GM23338 (cell line): ENCODE results near the gene KRT81. TPM values are rescaled to one million over a fixed set of nuclear protein-coding genes. Genes with fewer than 3 reads are reported as not detected.

Experiments
- ATAC-seq: fragments of 200-7000 bp; cut with Tn5 transposase; 3 replicates; pipeline ENCODE4 v1.9.1; 2020
- DNase-seq: peaks from one replicate; pipeline ENCODE4 v3.0.0-alpha.2; 2015; ENCODE audit warnings: low spot score
- H2AFZ ChIP-seq: fragments of 200-600 bp; sonication (generic); 2 replicates; pipeline ENCODE4 v1.8.0; 2016; ENCODE audit warnings: antibody characterized with exemption, mild to moderate bottlenecking, moderate library complexity
- H3F3A ChIP-seq: fragments of 200-600 bp; sonication (generic); replicated peaks from 2 replicates; pipeline ENCODE4 v1.8.0; 2017; ENCODE audit warnings: antibody characterized with exemption, mixed run types, low read depth
- H3K27ac ChIP-seq: fragments of 200-600 bp; sonication (generic); 2 replicates; pipeline ENCODE4 v1.6.1; 2016; ENCODE audit warnings: low read depth
- H3K27me3 ChIP-seq: fragments of 200-600 bp; sonication (generic); 2 replicates; pipeline ENCODE4 v1.8.0; 2016; ENCODE audit warnings: mild to moderate bottlenecking, mixed run types, moderate library complexity; ENCODE audit not compliant: insufficient read depth
- H3K36me3 ChIP-seq: fragments of 200-600 bp; sonication (generic); 2 replicates; pipeline ENCODE4 v1.8.0; 2016; ENCODE audit warnings: mild to moderate bottlenecking; ENCODE audit not compliant: insufficient read depth
- H3K4me1 ChIP-seq: fragments of 200-600 bp; sonication (generic); 2 replicates; pipeline ENCODE4 v1.8.0; 2016; ENCODE audit warnings: mild to moderate bottlenecking, moderate library complexity; ENCODE audit not compliant: insufficient read depth
- H3K4me2 ChIP-seq: fragments of 200-600 bp; sonication (generic); 2 replicates; pipeline ENCODE4 v1.7.1; 2017; ENCODE audit warnings: mixed run types
- H3K4me3 ChIP-seq: fragments of 200-600 bp; sonication (generic); 2 replicates; pipeline ENCODE4 v1.6.1; 2016; ENCODE audit warnings: mixed run types
- H3K79me2 ChIP-seq: fragments of 200-600 bp; sonication (generic); replicated peaks from 2 replicates; pipeline ENCODE4 v1.8.0; 2017; ENCODE audit warnings: mild to moderate bottlenecking; ENCODE audit not compliant: insufficient read depth
- H3K9me2 ChIP-seq: fragments of 200-600 bp; sonication (generic); 2 replicates; pipeline ENCODE4 v1.8.0; 2017; ENCODE audit not compliant: insufficient read depth
- H4K20me1 ChIP-seq: fragments of 200-600 bp; sonication (generic); replicated peaks from 2 replicates; pipeline ENCODE4 v1.8.0; 2017; ENCODE audit warnings: mild to moderate bottlenecking; ENCODE audit not compliant: insufficient read depth
- H3K27ac Mint-ChIP-seq: 2 replicates; pipeline ENCODE4 v1.8.0; 2020; ENCODE audit warnings: inconsistent platforms, mild to moderate bottlenecking, moderate library complexity, mixed read lengths
- H3K27me3 Mint-ChIP-seq: 3 replicates; pipeline ENCODE4 v1.8.0; 2022; ENCODE audit warnings: low read depth, mild to moderate bottlenecking, moderate library complexity, mixed read lengths, inconsistent platforms; ENCODE audit not compliant: insufficient read depth, poor library complexity
- H3K36me3 Mint-ChIP-seq: 3 replicates; pipeline ENCODE4 v1.8.0; 2021; ENCODE audit warnings: low read depth, mild to moderate bottlenecking, inconsistent platforms, moderate library complexity, mixed read lengths
- H3K4me1 Mint-ChIP-seq: 3 replicates; pipeline ENCODE4 v1.8.0; 2020; ENCODE audit warnings: mild to moderate bottlenecking, inconsistent platforms, mixed read lengths
- H3K4me3 Mint-ChIP-seq: 3 replicates; pipeline ENCODE4 v1.8.0; 2021; ENCODE audit warnings: moderate library complexity, mild to moderate bottlenecking, inconsistent platforms, mixed read lengths
- H3K9me3 Mint-ChIP-seq: 3 replicates; pipeline ENCODE4 v1.8.0; 2020; ENCODE audit warnings: moderate library complexity, mild to moderate bottlenecking, inconsistent platforms, mixed read lengths
- EZH2phosphoT487 ChIP-seq: fragments of 200-600 bp; sonication (generic); IDR thresholded peaks from one replicate; pipeline ENCODE4 v1.8.1; 2018; ENCODE audit warnings: antibody characterized with exemption; ENCODE audit not compliant: unreplicated experiment
- POLR2AphosphoS5 ChIP-seq: IDR thresholded peaks from 2 replicates; pipeline ENCODE4 v1.6.1; 2016; ENCODE audit warnings: antibody characterized with exemption, low read depth
- polyA plus RNA-seq: library from polyadenylated mRNA; unstranded; fragments of >200 nt; fragmentation: Nextera tagmentation; extraction: Ambion mirVana; gene quantifications from 2 replicates; pipeline ENCODE4 v1.2.1, GENCODE V29; 2016
- total RNA-seq: library from RNA; depleted of rRNA; stranded (reverse); fragments of >200 nt; shearing (Covaris generic); gene quantifications from 2 replicates; pipeline ENCODE4 v1.2.3, GENCODE V29; 2014
- TF ChIP-seq, protein P1 (sequence below): IDR thresholded peaks from one replicate; pipeline ENCODE4 v1.6.1; 2018; ENCODE audit warnings: antibody characterized with exemption; ENCODE audit not compliant: unreplicated experiment
- TF ChIP-seq, protein P2 (sequence below), 2 experiments: fragments of 200-600 bp in 1 of 2; sonication (generic) in 1 of 2; conservative IDR thresholded peaks; 2 replicates each; pipeline versions ENCODE4 v1.5.1 to v1.6.1; 2016 to 2017; ENCODE audit warnings: antibody characterized with exemption in 2 of 2, low read depth in 2 of 2, mild to moderate bottlenecking in 2 of 2, moderate library complexity in 1 of 2

Gene KRT81
- total and polyA plus RNA-seq, 2 experiments from 2014 or later, result not detected

DNA sequence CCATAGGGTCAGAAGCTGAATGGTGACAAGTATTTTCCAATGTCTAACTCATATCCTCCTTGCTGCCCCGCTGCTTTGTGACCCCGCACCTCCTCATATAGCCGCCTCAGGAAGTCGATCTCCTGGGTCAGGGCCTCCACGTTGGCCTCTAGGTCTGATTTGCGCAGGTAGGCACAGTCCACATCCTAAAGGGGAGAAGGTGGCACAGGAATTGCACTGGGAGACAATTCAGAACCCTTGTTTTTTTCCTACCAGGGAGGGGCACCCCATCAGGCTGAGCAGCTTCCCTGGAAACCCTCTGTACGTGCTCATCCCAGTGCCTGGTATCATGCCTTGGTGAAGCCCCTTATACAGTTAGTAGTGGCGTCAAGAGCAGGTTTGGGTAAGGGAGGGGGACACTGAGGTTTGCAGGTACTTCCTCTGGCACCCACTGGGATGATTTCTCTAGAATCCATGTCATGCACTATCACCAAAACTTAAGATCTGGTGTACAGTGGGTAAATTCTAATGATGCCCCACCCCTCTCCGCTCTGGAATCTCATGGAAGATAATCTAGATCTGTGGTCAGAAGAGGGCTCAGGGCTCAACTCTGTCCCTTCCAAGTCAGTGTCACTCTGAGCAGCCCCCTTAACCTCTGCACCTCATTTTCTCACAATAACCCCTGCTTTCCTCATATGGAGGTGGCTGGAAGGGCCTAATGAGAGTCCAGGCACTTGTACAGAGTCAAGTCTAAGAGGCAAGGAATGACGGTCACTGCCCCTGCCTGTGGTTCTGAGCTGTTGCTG is 37.0 kb downstream of the KRT81 start:
- H3K4me2 ChIP-seq, result no peak overlapping the region
- no peak overlapping the region for H2AFZ ChIP-seq
- H3K4me3 ChIP-seq, result no peak overlapping the region
- H3K36me3 Mint-ChIP-seq, result 0 out of 3 replicates have a peak, but pooled peaks cover 3% of the 10 kb centered on the region
- peaks cover 18% of the 10 kb centered on the region for H3K4me1 Mint-ChIP-seq
- H3K27ac ChIP-seq, result no peak overlapping the region
- H3K36me3 ChIP-seq, result no peaks in the 10 kb centered on the region
- no peaks in the 10 kb centered on the region for H3K9me2 ChIP-seq
- no peaks in the 10 kb centered on the region for H3K4me1 ChIP-seq
- H3K27me3 ChIP-seq, result peaks cover 62% of the 10 kb centered on the region
- H3K9me3 Mint-ChIP-seq, result peaks cover 4% of the 10 kb centered on the region
- no peak for DNase-seq
- no peaks in the 10 kb centered on the region for H3F3A ChIP-seq
- ATAC-seq, result no peak
- H3K4me3 Mint-ChIP-seq, result no peak overlapping the region
- peaks cover 59% of the 10 kb centered on the region for H3K27me3 Mint-ChIP-seq
- H4K20me1 ChIP-seq, result no peaks in the 10 kb centered on the region; the same call in 1 of the 2 replicates
- no peak for TF ChIP-seq POLR2AphosphoS5
- TF ChIP-seq, protein P1, sequence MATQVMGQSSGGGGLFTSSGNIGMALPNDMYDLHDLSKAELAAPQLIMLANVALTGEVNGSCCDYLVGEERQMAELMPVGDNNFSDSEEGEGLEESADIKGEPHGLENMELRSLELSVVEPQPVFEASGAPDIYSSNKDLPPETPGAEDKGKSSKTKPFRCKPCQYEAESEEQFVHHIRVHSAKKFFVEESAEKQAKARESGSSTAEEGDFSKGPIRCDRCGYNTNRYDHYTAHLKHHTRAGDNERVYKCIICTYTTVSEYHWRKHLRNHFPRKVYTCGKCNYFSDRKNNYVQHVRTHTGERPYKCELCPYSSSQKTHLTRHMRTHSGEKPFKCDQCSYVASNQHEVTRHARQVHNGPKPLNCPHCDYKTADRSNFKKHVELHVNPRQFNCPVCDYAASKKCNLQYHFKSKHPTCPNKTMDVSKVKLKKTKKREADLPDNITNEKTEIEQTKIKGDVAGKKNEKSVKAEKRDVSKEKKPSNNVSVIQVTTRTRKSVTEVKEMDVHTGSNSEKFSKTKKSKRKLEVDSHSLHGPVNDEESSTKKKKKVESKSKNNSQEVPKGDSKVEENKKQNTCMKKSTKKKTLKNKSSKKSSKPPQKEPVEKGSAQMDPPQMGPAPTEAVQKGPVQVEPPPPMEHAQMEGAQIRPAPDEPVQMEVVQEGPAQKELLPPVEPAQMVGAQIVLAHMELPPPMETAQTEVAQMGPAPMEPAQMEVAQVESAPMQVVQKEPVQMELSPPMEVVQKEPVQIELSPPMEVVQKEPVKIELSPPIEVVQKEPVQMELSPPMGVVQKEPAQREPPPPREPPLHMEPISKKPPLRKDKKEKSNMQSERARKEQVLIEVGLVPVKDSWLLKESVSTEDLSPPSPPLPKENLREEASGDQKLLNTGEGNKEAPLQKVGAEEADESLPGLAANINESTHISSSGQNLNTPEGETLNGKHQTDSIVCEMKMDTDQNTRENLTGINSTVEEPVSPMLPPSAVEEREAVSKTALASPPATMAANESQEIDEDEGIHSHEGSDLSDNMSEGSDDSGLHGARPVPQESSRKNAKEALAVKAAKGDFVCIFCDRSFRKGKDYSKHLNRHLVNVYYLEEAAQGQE, result no peak
- H3K27ac Mint-ChIP-seq, result no peak overlapping the region
- H3K79me2 ChIP-seq, result no peaks in the 10 kb centered on the region

DNA sequence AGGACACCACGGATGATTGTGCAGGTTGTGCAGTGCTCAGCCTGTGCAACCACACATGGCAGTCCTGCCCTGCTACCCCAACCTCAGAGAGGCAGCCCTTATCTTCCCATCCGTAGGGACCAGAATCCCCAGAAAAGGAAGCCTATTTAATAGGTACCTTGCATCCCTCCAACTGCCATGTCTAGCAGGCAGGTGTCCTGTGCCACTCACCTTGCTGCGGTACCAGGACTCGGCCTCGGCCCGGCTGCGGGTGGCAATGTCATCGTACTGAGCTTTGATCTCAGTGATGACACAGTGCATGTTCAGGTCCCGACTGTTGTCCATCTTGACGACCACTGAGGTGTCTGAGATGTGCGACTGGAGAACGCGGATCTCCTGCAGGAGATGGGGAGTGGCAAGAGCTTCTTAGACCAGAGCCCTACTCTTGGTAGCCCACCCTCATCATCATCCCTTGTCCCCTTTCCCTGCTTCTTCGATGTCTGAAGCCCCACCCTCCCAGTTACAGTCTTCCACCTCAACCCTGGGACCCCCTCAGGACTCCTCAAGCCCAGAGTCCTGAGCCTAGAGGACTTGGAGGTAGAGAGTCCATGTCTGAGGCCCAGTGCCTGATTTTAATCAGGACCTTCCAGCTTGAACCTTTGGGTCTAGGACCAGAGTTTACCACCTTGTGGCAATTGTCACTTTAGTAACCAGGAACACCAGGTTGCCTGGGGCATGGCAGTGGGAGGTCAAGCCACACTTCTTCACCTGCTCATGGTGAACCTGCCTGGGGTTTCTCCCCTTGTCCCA is 37.7 kb downstream of the KRT81 start:
- H3K4me1 Mint-ChIP-seq, result peaks cover 22% of the 10 kb centered on the region
- TF ChIP-seq, protein P2, sequence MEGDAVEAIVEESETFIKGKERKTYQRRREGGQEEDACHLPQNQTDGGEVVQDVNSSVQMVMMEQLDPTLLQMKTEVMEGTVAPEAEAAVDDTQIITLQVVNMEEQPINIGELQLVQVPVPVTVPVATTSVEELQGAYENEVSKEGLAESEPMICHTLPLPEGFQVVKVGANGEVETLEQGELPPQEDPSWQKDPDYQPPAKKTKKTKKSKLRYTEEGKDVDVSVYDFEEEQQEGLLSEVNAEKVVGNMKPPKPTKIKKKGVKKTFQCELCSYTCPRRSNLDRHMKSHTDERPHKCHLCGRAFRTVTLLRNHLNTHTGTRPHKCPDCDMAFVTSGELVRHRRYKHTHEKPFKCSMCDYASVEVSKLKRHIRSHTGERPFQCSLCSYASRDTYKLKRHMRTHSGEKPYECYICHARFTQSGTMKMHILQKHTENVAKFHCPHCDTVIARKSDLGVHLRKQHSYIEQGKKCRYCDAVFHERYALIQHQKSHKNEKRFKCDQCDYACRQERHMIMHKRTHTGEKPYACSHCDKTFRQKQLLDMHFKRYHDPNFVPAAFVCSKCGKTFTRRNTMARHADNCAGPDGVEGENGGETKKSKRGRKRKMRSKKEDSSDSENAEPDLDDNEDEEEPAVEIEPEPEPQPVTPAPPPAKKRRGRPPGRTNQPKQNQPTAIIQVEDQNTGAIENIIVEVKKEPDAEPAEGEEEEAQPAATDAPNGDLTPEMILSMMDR (conservative IDR thresholded peaks at IDR 0.05; ENCODE audit: low read depth in 2 of 2), result no peak
- TF ChIP-seq EZH2phosphoT487 (no peak), POLR2AphosphoS5 (no peak)
- TF ChIP-seq, protein P1, result no peak
- ATAC-seq, result no peak
- H3F3A ChIP-seq, result no peaks in the 10 kb centered on the region
- peaks cover 59% of the 10 kb centered on the region for H3K27me3 Mint-ChIP-seq
- H3K9me2 ChIP-seq, result no peaks in the 10 kb centered on the region
- H3K36me3 Mint-ChIP-seq, result no peaks in the 10 kb centered on the region
- H2AFZ ChIP-seq, result no peak overlapping the region
- H3K79me2 ChIP-seq, result no peaks in the 10 kb centered on the region
- no peak overlapping the region for H3K4me3 Mint-ChIP-seq
- H3K27ac Mint-ChIP-seq, result no peak overlapping the region
- H3K4me2 ChIP-seq, result no peak overlapping the region
- H3K9me3 Mint-ChIP-seq, result no peaks in the 10 kb centered on the region; the same call in 2 of the 3 replicates
- no peaks in the 10 kb centered on the region for H3K36me3 ChIP-seq
- H3K27ac ChIP-seq, result no peak overlapping the region
- H3K4me3 ChIP-seq, result no peak overlapping the region
- no peaks in the 10 kb centered on the region for H3K4me1 ChIP-seq
- no peak for DNase-seq
- no peaks in the 10 kb centered on the region; the same call in 1 of the 2 replicates for H4K20me1 ChIP-seq
- peaks cover 58% of the 10 kb centered on the region for H3K27me3 ChIP-seq
